ENCODE results near the gene KLHL22.
"Not testable (repeated sequence)": the region's sequence is repeated elsewhere in the genome, so short reads cannot be mapped to it uniquely, and the experiment has no call there.

KLHL22 gene

DNA sequence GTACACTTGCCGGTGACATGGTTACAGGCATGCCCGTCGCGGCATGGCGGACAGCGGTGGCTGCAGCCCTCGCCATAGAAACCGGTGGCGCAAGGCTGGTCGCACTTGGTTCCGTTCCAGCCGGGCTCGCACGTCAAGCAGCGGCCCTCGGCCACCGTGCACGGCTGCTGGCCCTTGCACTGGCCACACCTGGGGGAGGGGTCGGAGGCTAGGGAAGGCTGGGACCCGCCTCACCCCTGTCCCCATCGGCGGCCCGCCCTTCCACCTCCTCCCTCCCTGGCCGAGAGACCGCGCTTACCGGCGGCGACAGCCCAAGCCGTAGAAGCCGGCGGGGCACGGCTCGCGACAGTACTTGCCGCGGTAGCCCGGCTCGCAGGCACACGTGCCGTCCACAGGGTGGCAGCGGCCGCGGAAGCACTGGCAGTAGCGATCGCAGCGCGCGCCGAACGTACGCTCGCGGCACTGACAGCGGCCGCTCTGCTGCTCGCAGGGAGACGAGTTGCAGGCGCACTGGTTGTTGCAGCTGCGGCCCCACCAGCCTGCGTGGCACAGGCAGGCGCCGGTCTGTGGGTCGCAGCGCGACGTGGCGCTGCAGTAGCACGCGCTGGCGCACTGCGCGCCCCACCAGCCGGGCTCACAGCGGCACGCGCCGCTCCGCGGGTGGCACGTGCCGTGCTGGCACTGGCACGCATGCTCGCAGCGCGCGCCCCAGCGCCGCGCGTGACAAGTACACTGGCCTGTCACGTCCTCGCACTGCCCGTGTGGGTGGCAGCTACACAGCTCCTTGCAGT is 64.7 kb downstream of the KLHL22 start:
- DNase-seq, result peak; percentile 53

- DNase-seq, result no peak
These were observed 65.4 kb downstream of the KLHL22 start for GRCh38 chr22:20430101-20430719.

DNA sequence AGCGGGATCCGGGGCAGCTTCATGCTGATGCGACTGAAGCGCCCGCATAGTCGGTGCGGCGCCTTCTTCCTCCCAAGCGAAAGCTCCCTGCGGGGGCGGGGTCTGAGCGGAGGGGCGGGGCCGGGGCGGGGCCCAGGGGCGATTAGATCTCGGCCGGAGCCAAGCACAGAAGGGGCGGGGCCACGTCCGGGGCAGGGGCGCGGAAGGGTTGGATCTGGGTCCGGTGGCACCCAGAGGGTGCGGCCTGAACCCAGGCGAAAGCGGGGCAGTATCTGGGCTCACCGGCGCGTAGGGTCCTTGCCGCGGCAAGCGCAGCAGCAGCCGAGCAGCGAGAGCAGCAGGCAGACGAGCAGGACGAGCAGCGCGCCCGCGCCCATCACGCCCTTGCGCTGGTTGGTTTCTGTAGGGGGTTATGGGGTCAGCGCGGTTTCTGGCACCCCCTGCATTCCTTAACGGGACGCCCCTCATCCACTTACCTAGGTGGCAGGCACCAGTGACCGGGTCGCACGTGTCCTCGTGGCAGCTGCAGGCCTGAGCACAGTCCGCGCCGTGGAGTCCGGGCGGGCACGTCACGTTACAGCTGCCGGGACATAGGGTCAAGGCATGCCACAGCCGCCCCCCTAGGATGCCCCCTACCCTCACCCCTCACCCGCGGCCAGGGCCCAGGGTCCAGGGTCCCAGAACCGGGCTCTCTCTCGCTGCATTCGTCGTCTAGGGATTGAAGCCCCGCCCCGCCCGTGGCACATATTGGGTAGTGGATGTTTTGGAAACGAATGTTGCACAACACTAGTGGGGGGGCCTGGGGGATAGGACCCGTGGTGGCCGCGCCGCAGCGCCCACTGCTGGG is 66.1 kb downstream of the KLHL22 start:
- DNase-seq, result peak; percentile 74

- DNase-seq, result no peak
These were observed 66.9 kb downstream of the KLHL22 start for GRCh38 chr22:20428496-20429253.

DNA sequence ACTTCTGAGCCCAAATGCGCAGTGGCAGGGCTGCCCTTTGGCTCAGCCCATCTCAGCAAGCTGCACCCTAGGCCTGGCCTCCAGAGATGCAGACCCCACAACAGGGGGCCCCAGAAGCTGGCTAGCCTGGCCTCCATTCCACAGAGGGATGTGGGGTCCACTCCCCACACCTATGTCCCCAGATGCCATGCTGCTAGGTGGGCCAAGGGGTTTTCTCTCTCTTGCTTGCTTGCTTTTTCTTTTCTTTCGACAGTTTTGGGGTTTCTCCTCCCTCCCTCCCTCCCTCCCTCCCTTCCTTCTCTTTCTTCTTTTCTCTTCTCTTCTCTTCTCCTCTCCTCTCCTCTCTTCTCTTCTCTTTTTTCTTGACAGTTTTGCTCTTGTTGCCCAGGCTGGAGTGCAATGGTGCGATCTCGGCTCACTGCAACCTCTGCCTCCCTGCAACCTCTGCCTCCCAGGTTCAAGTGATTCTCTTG is 67.6 kb downstream of the KLHL22 start:
- DNase-seq, result no peak

GRCh38 chr22:20427104-20427944 is 68.3 kb downstream of the KLHL22 start:
- no peak for DNase-seq

DNA sequence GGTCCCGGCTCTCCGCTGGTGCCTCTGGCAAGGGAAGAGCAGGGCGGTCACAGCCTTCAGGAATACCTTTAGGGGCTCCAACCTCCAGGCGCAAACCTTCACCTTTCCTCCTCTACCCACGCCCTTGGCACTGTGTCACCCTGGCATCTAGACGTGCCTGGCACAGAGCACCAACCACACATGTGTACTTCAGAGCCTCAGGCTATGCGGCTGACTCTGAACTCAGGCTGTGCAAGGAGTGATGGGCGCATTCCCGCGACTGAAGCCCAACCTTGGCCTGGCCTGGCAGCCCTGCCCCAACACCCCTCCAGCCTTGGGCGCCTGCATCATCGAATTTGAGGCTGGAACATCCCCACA is 69.4 kb downstream of the KLHL22 start:
- no peak for DNase-seq

DNA sequence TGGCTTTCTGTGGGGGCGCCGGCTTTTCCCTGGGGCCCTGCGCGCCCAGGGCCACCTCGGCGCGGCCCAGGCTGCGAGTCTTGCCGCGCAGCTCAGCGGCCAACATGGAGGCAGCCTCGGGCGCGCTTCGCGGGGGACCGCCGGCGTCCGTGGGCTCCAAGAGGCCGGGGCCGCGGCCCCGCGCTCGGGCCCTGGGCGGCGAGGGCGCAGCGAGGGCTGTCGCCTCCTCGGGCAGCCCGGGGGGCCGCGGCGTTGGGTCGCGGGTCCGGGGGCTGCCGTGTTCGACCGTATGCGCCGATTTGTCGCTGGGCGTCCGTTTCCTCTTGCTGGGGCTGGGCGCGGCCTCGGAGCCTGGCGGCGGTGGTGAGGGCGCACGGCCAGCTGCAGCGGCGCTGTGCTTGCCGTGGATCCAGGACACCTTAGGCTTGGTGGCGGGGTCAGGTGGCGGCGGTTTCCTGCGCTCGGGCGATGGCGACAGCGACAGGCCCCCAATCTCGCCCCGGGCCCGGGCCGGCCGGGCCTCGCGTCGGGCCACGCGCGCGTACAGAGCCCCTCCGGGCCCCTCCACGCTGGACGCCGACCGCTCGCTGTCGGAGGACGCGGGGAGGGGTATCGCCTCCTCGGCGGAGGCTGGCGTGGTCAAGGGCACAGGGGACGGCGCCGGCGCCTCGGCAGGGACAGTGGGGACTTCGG is 69.9 kb downstream of the KLHL22 start:
- DNase-seq, result no peak

- no peak for DNase-seq
These were observed 70.5 kb downstream of the KLHL22 start for GRCh38 chr22:20424932-20425565.

DNA sequence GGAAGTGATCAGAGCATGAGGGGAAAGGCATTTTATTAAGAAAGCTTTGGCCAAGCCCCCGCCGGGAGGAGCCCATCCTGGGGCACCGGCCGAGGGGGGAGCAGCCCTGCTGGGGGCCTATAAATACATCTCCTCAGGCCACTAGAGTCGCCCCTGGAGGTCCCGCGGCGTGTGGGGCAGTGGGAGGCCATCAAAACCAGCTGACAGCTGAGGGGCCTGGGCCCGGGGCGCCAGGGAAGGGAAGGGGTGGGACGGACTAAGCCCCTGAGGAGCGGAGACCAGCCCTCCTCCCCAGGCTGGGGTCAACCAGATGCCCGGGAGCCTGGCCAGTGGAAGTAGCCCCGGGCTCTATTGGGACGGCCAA is 71.0 kb downstream of the KLHL22 start:
- DNase-seq, result no peak

DNA sequence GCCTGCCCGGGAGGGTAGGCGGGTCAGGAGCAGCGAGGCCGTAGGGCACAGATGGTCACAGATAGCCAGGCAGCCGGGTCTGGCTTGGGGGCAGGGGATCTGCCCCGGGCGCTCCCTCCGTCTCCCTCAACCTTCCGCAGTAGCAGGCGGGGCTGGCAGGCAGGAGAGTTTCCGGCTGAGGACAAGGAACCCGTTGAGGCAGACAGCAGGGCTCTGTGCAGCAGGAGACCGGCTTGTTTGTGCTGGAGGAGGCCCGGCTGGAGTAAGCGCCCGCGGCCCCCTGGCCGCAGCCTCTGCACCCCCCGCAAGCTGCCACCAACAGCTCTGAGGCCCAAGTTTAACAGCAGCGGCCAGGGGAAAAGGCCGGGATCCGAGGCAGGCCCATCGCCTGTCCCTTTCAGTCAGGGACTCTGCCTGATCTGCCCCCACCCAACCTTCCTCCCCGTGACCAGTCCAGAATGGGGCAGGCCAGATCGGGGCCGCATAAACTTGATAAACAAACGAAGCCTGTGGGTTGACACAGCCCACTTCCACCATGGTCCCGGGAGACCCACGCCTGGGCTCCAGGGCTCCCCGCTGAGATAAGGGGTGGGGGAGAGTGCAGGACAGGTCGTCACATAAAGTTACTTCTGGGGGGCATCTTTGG is 71.6 kb downstream of the KLHL22 start:
- DNase-seq, result no peak

GRCh38 chr22:20423008-20423905 is 72.3 kb downstream of the KLHL22 start:
- DNase-seq, result no peak

- no peak for DNase-seq
These were observed 73.2 kb downstream of the KLHL22 start for GRCh38 chr22:20422271-20423007.

DNA sequence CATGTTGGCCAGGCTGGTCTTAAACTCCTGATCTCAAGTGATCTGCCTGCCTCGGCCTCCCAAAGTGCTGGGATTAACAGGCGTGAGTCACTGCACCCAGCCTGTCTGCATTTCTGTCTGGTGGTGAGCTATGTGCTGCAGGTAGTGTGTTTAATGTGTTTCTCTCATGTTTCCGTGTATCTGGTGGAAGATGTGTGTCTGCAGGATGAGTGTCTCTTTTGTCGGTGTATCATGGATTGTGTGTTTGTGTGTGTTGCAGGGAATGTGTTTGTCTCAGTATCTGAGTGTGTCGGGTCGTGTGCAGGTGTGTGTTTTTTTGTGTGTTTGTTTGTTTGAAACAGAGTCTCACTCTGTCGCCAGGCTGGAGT is 74.1 kb downstream of the KLHL22 start:
- no peak for DNase-seq

DNA sequence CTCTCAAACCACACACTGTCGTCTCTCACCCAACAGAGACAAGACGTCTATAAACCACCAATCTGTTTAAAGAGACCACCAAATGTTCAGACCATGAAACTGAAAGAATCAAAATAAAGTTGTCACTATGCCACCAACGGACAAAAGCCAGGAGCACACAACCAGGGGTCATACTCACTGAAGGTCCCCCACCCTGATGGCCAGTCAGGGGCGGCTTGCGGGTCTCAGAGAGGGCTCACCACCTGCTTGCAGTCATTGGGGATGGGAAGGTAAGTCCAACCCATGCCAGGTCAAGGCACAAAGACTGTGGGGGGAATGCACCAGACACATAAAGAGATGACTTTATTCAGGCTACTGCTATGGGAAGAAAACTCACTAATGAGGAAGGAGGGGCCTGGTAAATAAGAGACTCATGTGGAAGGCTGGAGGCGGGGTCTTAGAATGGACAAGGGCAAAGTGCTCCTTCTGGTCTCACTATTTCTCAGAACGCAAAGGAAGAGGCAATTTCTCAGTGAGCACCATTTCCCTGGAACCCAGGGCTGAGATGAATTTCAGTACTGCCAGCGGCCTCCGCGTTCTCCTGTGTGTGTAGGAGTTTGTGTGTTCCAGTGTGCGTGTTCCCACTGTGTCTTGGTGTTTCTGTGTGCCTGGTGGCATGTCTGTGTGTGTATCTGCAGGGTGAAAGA is 75.3 kb downstream of the KLHL22 start:
- no peak for DNase-seq

DNA sequence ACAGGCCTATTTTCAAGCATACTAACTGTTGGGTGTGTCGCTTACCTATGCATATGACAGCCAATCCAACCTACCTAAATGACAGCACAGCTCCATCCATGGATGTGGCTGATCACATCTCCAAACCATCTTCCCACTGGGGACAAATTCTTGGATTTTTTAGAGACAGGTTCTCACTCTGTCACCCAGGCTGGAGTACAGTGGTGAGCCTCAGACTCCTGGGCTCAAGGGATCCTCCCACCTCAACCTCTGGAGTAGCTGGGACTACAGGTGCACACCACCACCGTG is 76.0 kb downstream of the KLHL22 start:
- DNase-seq, result no peak

DNA sequence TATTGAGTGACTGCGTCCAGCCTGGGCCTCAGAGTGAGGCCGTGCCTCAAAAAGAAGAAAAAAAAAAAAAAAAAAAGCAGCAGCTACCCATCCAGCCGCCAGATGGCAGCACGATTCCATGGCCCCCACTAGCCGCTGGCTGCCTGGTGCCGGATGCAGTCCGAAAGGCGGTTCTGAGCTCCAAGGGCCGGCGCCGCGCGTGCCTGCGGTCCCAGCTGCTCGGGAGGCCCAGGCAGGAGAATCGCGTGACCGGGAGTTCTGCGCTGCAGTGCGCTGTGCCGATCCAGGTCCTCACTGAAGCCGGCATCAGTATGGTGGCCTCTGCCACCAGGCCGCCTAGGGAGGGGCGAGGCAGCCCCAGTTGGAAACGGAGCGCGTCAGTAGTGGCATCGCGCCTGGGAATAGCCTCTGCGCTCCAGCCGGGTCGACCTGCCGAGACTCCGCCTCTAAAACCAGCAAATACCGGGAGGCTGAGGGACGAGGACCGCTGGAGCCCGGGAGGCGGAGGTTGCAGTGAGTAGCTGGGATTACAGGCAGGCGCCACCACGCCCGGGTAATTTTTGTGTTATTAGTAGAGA is 77.3 kb downstream of the KLHL22 start:
- peak; percentile 63 for DNase-seq

DNA sequence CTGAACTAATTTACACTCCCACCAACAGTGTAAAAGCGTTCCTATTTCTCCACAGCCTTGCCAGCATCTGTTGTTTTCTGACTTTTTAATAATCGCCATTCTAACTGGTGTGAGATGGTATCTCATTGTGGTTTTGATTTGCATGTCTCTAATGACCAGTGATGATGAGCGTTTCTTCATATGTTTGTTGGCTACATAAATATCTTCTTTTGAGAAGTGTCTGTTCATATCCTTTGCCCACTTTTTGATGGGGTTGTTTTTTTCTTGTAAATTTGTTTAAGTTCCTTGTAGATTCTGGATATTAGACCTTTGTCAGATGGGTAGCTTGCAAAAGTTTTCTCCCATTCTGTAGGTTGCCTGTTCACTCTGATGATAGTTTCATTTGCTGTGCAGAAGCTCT is 79.9 kb downstream of the KLHL22 start:
- DNase-seq, result not testable (repeated sequence)

All from activated effector memory CD4-positive, alpha-beta T cell treated with Interleukin-2 at 50 U/mL for 16 hours (primary cell).